GM12872 (cell line): ENCODE results near the gene ETV3.

ENCODE experiments used
- TF ChIP-seq, protein P1 (sequence below): IDR thresholded peaks from 3 replicates; pipeline ENCODE4 v1.5.1; 2011; ENCODE audit warnings: low read depth, mild to moderate bottlenecking, low read length, moderate library complexity; ENCODE audit not compliant: insufficient read depth

ETV3 gene

DNA sequence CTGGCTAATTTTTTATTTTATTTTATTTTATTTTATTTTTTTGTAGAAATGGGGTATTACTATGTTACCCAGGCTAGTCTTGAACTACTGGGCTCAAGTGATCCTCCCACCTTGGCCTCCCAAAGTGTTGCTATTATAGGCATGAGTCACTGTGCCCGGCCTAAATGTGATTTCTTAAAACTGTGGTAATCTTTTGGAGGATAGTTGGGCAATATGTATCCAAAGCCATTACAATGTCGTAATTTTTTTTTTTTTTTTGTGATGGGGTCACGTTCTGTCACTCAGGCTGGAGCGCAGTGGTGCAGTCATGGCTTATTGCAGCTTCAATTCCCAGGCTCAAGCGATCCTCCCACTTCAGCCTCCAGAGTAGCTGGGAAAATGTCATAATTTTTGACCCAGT is 52.8 kb downstream of the ETV3 start:
- TF ChIP-seq, protein P1, sequence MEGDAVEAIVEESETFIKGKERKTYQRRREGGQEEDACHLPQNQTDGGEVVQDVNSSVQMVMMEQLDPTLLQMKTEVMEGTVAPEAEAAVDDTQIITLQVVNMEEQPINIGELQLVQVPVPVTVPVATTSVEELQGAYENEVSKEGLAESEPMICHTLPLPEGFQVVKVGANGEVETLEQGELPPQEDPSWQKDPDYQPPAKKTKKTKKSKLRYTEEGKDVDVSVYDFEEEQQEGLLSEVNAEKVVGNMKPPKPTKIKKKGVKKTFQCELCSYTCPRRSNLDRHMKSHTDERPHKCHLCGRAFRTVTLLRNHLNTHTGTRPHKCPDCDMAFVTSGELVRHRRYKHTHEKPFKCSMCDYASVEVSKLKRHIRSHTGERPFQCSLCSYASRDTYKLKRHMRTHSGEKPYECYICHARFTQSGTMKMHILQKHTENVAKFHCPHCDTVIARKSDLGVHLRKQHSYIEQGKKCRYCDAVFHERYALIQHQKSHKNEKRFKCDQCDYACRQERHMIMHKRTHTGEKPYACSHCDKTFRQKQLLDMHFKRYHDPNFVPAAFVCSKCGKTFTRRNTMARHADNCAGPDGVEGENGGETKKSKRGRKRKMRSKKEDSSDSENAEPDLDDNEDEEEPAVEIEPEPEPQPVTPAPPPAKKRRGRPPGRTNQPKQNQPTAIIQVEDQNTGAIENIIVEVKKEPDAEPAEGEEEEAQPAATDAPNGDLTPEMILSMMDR, result no peak

DNA sequence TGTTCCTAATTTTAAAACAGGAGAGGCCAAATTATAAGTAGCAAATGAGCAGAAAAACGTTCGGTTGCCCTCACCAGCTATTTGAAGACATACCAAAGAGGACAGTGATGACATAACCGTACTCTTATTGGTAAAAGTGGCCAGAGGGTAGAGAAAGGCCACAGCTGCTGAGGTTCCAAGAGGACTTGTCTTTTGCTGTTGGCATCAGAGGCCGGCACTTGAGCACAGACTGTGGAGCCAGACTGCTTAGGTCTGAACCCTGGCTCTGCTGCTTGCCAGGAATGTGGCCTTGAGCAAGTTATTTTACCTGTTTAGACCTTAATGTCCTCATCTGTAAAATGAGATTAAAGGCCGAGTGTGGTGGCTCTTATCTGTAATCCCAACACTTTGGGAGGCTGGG is 53.5 kb downstream of the ETV3 start:
- TF ChIP-seq, protein P1, result no peak

DNA sequence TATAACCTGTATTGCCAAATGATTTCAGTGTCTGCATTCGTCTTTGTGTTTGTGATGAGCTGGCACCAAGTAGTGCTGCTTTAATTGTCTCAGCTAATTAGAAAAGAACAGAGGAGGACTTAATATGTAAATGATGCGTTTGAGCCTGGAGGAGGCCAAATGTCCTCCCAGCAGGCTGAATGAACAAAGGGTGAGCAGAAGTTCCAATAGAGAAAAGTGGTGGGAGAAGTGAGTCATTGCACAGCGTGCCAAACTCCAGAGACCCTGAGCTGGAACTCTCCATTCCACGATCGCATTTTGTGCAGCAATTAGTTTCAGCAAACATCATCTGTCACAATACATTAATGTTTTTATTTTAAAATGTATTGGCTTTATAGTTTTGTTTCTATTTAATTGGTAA is 56.5 kb downstream of the ETV3 start:
- TF ChIP-seq, protein P1, result no peak

DNA sequence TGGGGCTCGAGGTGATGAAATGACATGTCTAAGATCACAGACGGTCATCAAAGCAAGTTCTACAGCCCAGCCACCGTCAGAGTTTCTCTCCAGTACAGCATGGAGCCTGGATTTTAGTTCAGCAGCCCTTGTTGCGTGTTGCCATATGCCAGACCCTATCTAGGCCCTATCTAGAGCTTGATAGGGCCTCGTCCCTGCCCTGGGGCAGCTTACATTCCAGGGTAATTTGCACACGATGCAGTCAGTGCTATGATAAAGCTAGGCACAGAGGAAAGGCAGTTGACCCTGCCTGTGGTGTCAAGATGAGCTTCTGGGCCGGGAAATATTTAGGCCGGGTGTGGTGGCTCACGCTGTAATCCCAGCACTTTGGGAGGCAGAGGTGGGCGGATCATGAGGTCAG is 57.5 kb downstream of the ETV3 start:
- TF ChIP-seq, protein P1, result no peak

DNA sequence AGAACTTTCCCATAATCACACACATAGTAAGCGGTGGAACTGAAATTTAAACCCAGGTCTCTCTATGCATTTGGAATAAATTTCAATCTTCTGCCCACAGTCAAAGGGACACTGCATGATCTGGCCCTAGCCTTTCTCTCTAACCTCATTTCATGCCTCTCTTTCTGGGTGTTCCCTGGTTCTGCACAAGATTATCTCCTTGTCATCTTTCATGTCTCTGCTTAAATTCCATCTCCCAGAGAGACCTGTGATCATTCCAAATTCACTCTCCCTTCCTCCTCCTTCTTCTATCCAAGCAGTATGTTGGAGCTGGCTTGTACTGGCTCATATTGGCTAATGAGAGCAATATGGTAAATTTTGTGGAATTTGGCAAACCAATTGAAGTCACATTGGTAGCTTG is 60.8 kb downstream of the ETV3 start:
- TF ChIP-seq, protein P1, result no peak

DNA sequence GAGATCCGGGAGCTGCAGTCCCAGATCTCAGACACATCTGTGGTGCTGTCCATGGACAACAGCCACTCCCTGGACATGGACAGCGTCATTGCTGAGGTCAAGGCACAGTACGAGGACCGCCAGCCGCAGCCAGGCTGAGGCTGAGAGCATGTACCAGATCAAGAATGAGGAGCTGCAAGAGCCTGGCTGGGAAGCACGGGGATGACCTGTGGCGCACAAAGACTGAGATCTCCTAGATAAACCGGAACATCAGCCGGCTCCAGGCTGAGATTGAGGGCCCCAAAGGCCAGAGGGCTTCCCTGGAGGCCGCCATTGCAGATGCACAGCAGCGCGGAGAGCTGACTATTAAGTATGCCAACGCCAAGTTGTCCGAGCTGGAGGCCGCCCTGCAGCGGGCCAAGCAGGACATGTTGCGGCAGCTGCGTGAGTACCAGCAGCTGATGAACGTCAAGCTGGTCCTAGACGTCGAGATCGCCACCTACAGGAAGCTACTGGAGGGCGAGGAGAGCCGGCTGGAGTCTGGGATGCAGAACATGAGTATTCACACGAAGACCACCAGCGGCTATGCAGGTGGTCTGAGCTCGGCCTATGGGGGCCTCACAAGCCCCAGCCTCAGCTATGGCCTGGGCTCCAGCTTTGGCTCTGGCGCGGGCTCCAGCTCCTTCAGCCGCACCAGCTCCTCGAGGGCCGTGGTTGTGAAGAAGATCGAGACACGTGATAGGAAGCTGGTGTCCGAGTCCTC is 64.1 kb downstream of the ETV3 start:
- TF ChIP-seq, protein P1, result peak; percentile 68
